MM.1S (cell line): ENCODE measurements around the gene TGFB1I1.

ENCODE experiments used
- DNase-seq: peaks from one replicate; pipeline ENCODE4 v3.0.0-alpha.2; 2015
- H2AFZ ChIP-seq: fragments of 300-600 bp; sonication (generic); 2 replicates; pipeline ENCODE4 v1.6.0; 2016; ENCODE audit warnings: antibody characterized with exemption, low read length
- H3F3A ChIP-seq: fragments of 300-600 bp; sonication (generic); 2 replicates; pipeline ENCODE4 v1.6.1; 2016; ENCODE audit warnings: mild to moderate bottlenecking, antibody characterized with exemption, low read length, moderate library complexity, mixed read lengths; ENCODE audit not compliant: insufficient read depth
- H3K27ac ChIP-seq: fragments of 300-600 bp; sonication (generic); 2 replicates; pipeline ENCODE4 v1.5.1; 2016; ENCODE audit warnings: mild to moderate bottlenecking, low read length
- H3K27me3 ChIP-seq: fragments of 300-600 bp; sonication (generic); replicated peaks from 2 replicates; pipeline ENCODE4 v1.6.0; 2016; ENCODE audit warnings: low read length; ENCODE audit not compliant: insufficient read depth
- H3K36me3 ChIP-seq: fragments of 300-600 bp; sonication (generic); replicated peaks from 2 replicates; pipeline ENCODE4 v1.6.1; 2016; ENCODE audit warnings: mild to moderate bottlenecking, low read length, mixed read lengths; ENCODE audit not compliant: insufficient read depth
- H3K4me1 ChIP-seq: fragments of 300-600 bp; sonication (generic); 2 replicates; pipeline ENCODE4 v1.6.1; 2016; ENCODE audit warnings: low read length, mixed read lengths
- H3K4me2 ChIP-seq: fragments of 300-600 bp; sonication (generic); 2 replicates; pipeline ENCODE4 v1.6.0; 2016; ENCODE audit warnings: low read depth, low read length
- H3K4me3 ChIP-seq: fragments of 300-600 bp; sonication (generic); 2 replicates; pipeline ENCODE4 v1.5.1; 2016; ENCODE audit warnings: low read length, mixed read lengths
- H3K79me2 ChIP-seq: fragments of 300-600 bp; sonication (generic); 2 replicates; pipeline ENCODE4 v1.6.1; 2016; ENCODE audit warnings: mixed run types, low read length, mixed read lengths
- H3K9ac ChIP-seq: fragments of 300-600 bp; sonication (generic); 2 replicates; pipeline ENCODE4 v1.6.1; 2016; ENCODE audit warnings: low read length, mixed read lengths
- H3K9me2 ChIP-seq: fragments of 300-600 bp; sonication (generic); replicated peaks from 2 replicates; pipeline ENCODE4 v1.6.1; 2016; ENCODE audit warnings: mild to moderate bottlenecking, low read length, mixed read lengths; ENCODE audit not compliant: insufficient read depth
- H3K9me3 ChIP-seq: fragments of 300-600 bp; sonication (generic); replicated peaks from 2 replicates; pipeline ENCODE4 v1.6.1; 2016; ENCODE audit warnings: mild to moderate bottlenecking, low read length, mixed read lengths; ENCODE audit not compliant: insufficient read depth
- H4K20me1 ChIP-seq: fragments of 300-600 bp; sonication (generic); 2 replicates; pipeline ENCODE4 v1.6.1; 2016; ENCODE audit warnings: mild to moderate bottlenecking, low read length, moderate library complexity, mixed read lengths; ENCODE audit not compliant: insufficient read depth
- CTCF ChIP-seq: fragments of 300-600 bp; sonication (generic); IDR thresholded peaks from 2 replicates; pipeline ENCODE4 v1.5.1; 2016; ENCODE audit warnings: antibody characterized with exemption, low read length, mixed read lengths
- EZH2 ChIP-seq: fragments of 300-600 bp; sonication (generic); optimal IDR thresholded peaks from 2 replicates; pipeline ENCODE3; 2017; ENCODE audit warnings: low read depth, mild to moderate bottlenecking, antibody characterized with exemption, low read length, mixed read lengths
- EZH2phosphoT487 ChIP-seq: fragments of 300-600 bp; sonication (generic); IDR thresholded peaks from 2 replicates; pipeline ENCODE4 v1.6.1; 2018; ENCODE audit warnings: antibody characterized with exemption, low read length

The TGFB1I1 gene

GRCh38 chr16:31464348-31464769, 7.6 kb upstream of the TGFB1I1 start:
- Histone ChIP-seq H3K4me2 (no peak overlapping the region), H3K4me3 (no peak overlapping the region)

GRCh38 chr16:31464781-31465260, 7.1 kb upstream of the TGFB1I1 start:
- no peak overlapping the region for H3K4me3 ChIP-seq
- H2AFZ ChIP-seq: no peak overlapping the region
- no peak for DNase-seq
- H3K79me2 ChIP-seq: peaks cover 13% of the 10 kb centered on the region
- H3K9ac ChIP-seq: no peak overlapping the region
- no peak overlapping the region for H3K27ac ChIP-seq
- no peaks in the 10 kb centered on the region for H4K20me1 ChIP-seq
- H3F3A ChIP-seq: peaks cover 8% of the 10 kb centered on the region
- H3K36me3 ChIP-seq: no peaks in the 10 kb centered on the region
- no peaks in the 10 kb centered on the region for H3K9me3 ChIP-seq
- no peak overlapping the region for H3K4me2 ChIP-seq
- H3K4me1 ChIP-seq: peaks cover 5% of the 10 kb centered on the region
- H3K9me2 ChIP-seq: no peaks in the 10 kb centered on the region
- TF ChIP-seq EZH2phosphoT487 (no peak), EZH2 (no peak), CTCF (no peak)
- no peaks in the 10 kb centered on the region for H3K27me3 ChIP-seq

More at GRCh38 chr16:31464348-31464769, 7.6 kb upstream of the TGFB1I1 start:
- H4K20me1 ChIP-seq: no peaks in the 10 kb centered on the region
- H3K9me2 ChIP-seq: no peaks in the 10 kb centered on the region
- H3K27me3 ChIP-seq: no peaks in the 10 kb centered on the region
- no peaks in the 10 kb centered on the region for H3K36me3 ChIP-seq
- no peak overlapping the region for H2AFZ ChIP-seq
- no peak for TF ChIP-seq CTCF
- TF ChIP-seq EZH2phosphoT487: no peak
- TF ChIP-seq EZH2: no peak
- no peak for DNase-seq
- peaks cover 9% of the 10 kb centered on the region for H3F3A ChIP-seq
- H3K9me3 ChIP-seq: no peaks in the 10 kb centered on the region
- H3K79me2 ChIP-seq: peaks cover 13% of the 10 kb centered on the region
- H3K9ac ChIP-seq: no peak overlapping the region
- no peak overlapping the region for H3K27ac ChIP-seq
- peaks cover 5% of the 10 kb centered on the region for H3K4me1 ChIP-seq

GRCh38 chr16:31465788-31466370, 6.1 kb upstream of the TGFB1I1 start:
- DNase-seq: no peak
- no peak overlapping the region for H3K27ac ChIP-seq
- H3K27me3 ChIP-seq: no peaks in the 10 kb centered on the region
- no peaks in the 10 kb centered on the region for H3K9me3 ChIP-seq
- no peaks in the 10 kb centered on the region for H3K9me2 ChIP-seq
- no peak overlapping the region for H3K9ac ChIP-seq
- no peak for TF ChIP-seq EZH2
- TF ChIP-seq CTCF: no peak
- no peak for TF ChIP-seq EZH2phosphoT487
- H4K20me1 ChIP-seq: no peaks in the 10 kb centered on the region
- peaks cover 4% of the 10 kb centered on the region; the same call in 1 of the 2 replicates for H3K79me2 ChIP-seq
- no peak overlapping the region for H2AFZ ChIP-seq
- H3K4me3 ChIP-seq: no peak overlapping the region
- no peaks in the 10 kb centered on the region for H3K4me1 ChIP-seq
- H3F3A ChIP-seq: no peaks in the 10 kb centered on the region
- H3K4me2 ChIP-seq: no peak overlapping the region
- no peaks in the 10 kb centered on the region for H3K36me3 ChIP-seq
